K562 (cell line): Measurements from ENCODE around the gene TMC4. TPM values are rescaled to one million over a fixed set of nuclear protein-coding genes. Genes with fewer than 3 reads are reported as not detected.

Experiments used
- FIP1L1 ChIP-seq: fragments of 200-400 bp; formaldehyde crosslinking; IDR thresholded peaks from 2 replicates; pipeline ENCODE4 v1.6.1; 2018; ENCODE audit warnings: mild to moderate bottlenecking, low read depth, low read length; ENCODE audit not compliant: poor library complexity, severe bottlenecking
- GTF3C2 ChIP-seq: IDR thresholded peaks from 3 replicates; pipeline ENCODE4 v1.6.1; 2011; ENCODE audit warnings: borderline replicate concordance, mild to moderate bottlenecking, moderate library complexity; ENCODE audit not compliant: insufficient read length; ENCODE audit errors: extremely low read depth
- MBD1 ChIP-seq: fragments of 250-450 bp; sonication (Bioruptor Pico); IDR thresholded peaks from 2 replicates; pipeline ENCODE4 v1.8.0; 2022; ENCODE audit warnings: inconsistent platforms
- MTA1 ChIP-seq: fragments of 450-650 bp; IDR thresholded peaks from 2 replicates; pipeline ENCODE4 v1.6.1; 2017; ENCODE audit warnings: borderline replicate concordance
- PRPF4 ChIP-seq: fragments of 200-400 bp; formaldehyde crosslinking; IDR thresholded peaks from one replicate; pipeline ENCODE4 v1.6.1; 2017; ENCODE audit warnings: low read length, low read depth, mild to moderate bottlenecking; ENCODE audit not compliant: insufficient read depth, poor library complexity, severe bottlenecking
- ZFX ChIP-seq: sonication (generic); formaldehyde crosslinking; IDR thresholded peaks from 2 replicates; pipeline ENCODE4 v1.8.0; 2022; ENCODE audit warnings: mild to moderate bottlenecking, missing genetic modification reagents, moderate library complexity
- polyA plus RNA-seq, 8 experiments: library from polyadenylated mRNA; depleted of rRNA in 4 of 8; stranded (reverse) in 5 of 8; unstranded in 3 of 8; fragments of >200 nt; fragmentation: Nextera tagmentation in 2 of 8; fragmentation: Illumina TruSeq in 1 of 8; extraction: Ambion mirVana in 2 of 8; extraction: Trizol in 1 of 8; gene quantifications; 2 replicates each; pipeline versions ENCODE4 v1.2.1 to v1.2.3, GENCODE V29; 2011 to 2014; ENCODE audit warnings: inconsistent platforms in 1 of 8, missing spikeins in 1 of 8
- total RNA-seq, 7 experiments: library from RNA; depleted of rRNA in 6 of 7; stranded (reverse); fragments of >200 nt in 6 of 7; fragmentation: Illumina TruSeq in 2 of 7; extraction: Trizol in 2 of 7; gene quantifications; 2 replicates each; pipeline versions ENCODE4 v1.2.1 to v1.2.3, GENCODE V29; 2011 to 2021; ENCODE audit warnings: low replicate concordance in 1 of 7
- TF ChIP-seq, protein P1 (sequence below): fragments of 200-800 bp; sonication (Bioruptor generic); IDR thresholded peaks from 2 replicates; pipeline ENCODE4 v1.6.1; 2017; ENCODE audit warnings: missing genetic modification characterization, missing compliant biosample characterization
- TF ChIP-seq, protein P2 (sequence below): sonication (generic); formaldehyde crosslinking; IDR thresholded peaks from 2 replicates; pipeline ENCODE4 v1.4.0; 2020; ENCODE audit warnings: mild to moderate bottlenecking, missing genetic modification reagents
- TF ChIP-seq, protein P3 (sequence below), 2 experiments: IDR thresholded peaks; 2 replicates each; pipeline ENCODE4 v1.6.1; 2011; ENCODE audit warnings: borderline replicate concordance in 1 of 2, control low read depth in 1 of 2, low read depth in 1 of 2, low read length in 1 of 2, mild to moderate bottlenecking in 1 of 2, mixed read lengths in 1 of 2, moderate library complexity in 1 of 2; ENCODE audit not compliant: insufficient read depth in 1 of 2, insufficient read length in 1 of 2, poor library complexity in 1 of 2, severe bottlenecking in 1 of 2; ENCODE audit errors: extremely low read depth in 1 of 2

Gene TMC4
- total and polyA plus RNA-seq, 9 of the 15 experiments (the other 6 are each of a cell fraction or from before 2014, with no cell fraction given) = 0.12 to 0.79 (median 0.36) TPM; not detected in 2

DNA sequence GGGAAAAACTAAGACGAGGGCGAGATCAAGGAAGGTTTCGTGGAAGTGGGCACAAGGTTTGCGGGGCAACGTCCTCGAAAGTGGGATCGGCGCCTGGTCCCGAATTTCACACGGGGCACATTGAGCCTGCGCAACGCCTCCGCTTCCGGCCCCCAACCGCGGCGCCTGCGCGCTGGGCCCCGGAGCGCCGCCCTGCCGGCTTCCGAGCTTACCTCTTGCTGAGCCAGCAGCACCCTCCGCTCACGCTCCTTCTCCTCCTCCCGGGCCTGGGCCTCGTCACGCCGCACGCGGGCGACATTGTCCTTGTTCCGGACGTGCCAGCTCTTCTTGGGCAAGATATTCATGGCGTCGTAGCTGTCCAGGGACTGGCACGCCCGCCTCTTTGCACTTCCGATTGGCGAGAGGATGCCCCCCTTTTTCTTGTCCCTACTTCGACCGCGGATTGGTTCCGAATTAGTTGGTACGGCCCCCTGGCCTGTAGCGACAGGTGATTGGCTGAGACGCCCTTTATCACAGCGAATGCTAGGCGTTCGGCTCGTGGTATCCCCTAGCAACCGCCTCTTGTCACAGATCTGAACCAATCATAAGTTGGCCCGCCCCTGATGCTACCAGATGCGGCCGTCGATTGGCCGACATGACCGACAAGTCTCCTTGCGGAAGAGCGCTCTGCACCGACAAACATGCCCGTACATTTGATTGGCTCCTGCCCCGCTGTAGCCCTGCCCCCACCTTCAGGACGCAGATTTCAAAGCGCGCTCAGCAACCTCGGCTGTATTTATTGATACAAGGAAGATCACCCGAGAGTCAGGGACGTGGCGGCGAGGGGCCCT is 13.4 kb downstream of the TMC4 start, which contains the start of gene LENG1 (continued):
- no peak for TF ChIP-seq MBD1 (CRISPR knock-in tag)
- TF ChIP-seq FIP1L1 = peak; percentile 70
- no peak for TF ChIP-seq GTF3C2
- TF ChIP-seq, protein P1, sequence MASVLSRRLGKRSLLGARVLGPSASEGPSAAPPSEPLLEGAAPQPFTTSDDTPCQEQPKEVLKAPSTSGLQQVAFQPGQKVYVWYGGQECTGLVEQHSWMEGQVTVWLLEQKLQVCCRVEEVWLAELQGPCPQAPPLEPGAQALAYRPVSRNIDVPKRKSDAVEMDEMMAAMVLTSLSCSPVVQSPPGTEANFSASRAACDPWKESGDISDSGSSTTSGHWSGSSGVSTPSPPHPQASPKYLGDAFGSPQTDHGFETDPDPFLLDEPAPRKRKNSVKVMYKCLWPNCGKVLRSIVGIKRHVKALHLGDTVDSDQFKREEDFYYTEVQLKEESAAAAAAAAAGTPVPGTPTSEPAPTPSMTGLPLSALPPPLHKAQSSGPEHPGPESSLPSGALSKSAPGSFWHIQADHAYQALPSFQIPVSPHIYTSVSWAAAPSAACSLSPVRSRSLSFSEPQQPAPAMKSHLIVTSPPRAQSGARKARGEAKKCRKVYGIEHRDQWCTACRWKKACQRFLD = 0 out of 2 replicates have a peak, but pooled peaks have one; percentile 10
- TF ChIP-seq ZFX (CRISPR knock-in tag) = peak; percentile 4; the same call in 1 of the 2 replicates
- TF ChIP-seq MTA1 = peak; percentile 47; the same call in 1 of the 2 replicates
- TF ChIP-seq, protein P2, sequence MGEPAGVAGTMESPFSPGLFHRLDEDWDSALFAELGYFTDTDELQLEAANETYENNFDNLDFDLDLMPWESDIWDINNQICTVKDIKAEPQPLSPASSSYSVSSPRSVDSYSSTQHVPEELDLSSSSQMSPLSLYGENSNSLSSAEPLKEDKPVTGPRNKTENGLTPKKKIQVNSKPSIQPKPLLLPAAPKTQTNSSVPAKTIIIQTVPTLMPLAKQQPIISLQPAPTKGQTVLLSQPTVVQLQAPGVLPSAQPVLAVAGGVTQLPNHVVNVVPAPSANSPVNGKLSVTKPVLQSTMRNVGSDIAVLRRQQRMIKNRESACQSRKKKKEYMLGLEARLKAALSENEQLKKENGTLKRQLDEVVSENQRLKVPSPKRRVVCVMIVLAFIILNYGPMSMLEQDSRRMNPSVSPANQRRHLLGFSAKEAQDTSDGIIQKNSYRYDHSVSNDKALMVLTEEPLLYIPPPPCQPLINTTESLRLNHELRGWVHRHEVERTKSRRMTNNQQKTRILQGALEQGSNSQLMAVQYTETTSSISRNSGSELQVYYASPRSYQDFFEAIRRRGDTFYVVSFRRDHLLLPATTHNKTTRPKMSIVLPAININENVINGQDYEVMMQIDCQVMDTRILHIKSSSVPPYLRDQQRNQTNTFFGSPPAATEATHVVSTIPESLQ (CRISPR knock-in tag) = no peak
- TF ChIP-seq PRPF4 = no peak
- TF ChIP-seq, protein P3, sequence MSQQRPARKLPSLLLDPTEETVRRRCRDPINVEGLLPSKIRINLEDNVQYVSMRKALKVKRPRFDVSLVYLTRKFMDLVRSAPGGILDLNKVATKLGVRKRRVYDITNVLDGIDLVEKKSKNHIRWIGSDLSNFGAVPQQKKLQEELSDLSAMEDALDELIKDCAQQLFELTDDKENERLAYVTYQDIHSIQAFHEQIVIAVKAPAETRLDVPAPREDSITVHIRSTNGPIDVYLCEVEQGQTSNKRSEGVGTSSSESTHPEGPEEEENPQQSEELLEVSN (IDR thresholded peaks at IDR 0.05; ENCODE audit: borderline replicate concordance in 1 of 2, extremely low read depth in 1 of 2, insufficient read depth in 1 of 2, insufficient read length in 1 of 2, low read depth in 1 of 2, low read length in 1 of 2, poor library complexity in 1 of 2, severe bottlenecking in 1 of 2) = peak; percentile 90 to 94
